Left colon (tissue), 2 donors: ENCODE data around the gene CLUH. TPM values are rescaled to one million over a fixed set of nuclear protein-coding genes. Genes with fewer than 3 reads are reported as not detected.

ENCODE experiments used
- ATAC-seq: fragments of 200-7000 bp; cut with Tn5 transposase; one replicate; pipeline ENCODE4 v1.9.1; 2020; ENCODE audit warnings: mild to moderate bottlenecking, moderate library complexity
- DNase-seq, 2 donors: peaks; one replicate each; pipeline ENCODE4 v3.0.0-alpha.2; 2020
- intact Hi-C, 2 donors: fragments of 100-400 bp; cut with DNase I in 1 of 2; cut with micrococcal nuclease in 1 of 2; formaldehyde crosslinking; loops; one replicate each; pipeline versions ENCODE4 v1.11.2 to v1.14.0; 2022; cut with DNase I, micrococcal nuclease
- total RNA-seq, 2 donors: library from RNA; stranded (reverse); fragmentation: NEBNext Ultra II Directional; extraction: Animal tissue kit (Norgen Biotek cat#: 25700); gene quantifications; one replicate each; pipeline ENCODE4 v1.2.1, GENCODE V29; 2021
- donor health status: DM: no; HTN: no; CAD: no.
- donor health status: DM: yes; HTN: yes; CAD: no.

Gene CLUH
- total RNA-seq, 2 donors from 2014 or later: 129 to 174 TPM

DNA sequence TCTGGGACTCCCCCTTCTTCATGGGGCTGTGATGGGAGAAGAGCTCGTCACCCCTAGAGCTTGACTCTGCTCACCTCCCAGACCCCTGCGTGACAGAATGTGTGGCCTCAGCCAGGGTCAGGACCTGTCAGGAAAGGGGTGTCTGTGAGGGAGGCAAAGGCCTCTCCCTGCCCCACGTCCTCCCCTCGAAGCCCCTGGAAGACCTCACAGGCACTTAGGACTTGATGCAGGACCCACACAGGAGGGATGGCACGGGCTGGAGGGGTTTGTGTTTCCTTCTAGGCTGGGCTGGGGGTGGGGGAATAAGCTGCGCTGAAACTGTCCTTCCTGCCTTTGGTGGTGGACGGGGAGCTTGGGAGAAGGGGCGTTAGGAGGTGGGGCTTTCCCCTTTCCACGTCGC is 11.0 kb upstream of the CLUH start:
- intact Hi-C loops: no loop called here
- DNase-seq (no peak), ATAC-seq (no peak)

DNA sequence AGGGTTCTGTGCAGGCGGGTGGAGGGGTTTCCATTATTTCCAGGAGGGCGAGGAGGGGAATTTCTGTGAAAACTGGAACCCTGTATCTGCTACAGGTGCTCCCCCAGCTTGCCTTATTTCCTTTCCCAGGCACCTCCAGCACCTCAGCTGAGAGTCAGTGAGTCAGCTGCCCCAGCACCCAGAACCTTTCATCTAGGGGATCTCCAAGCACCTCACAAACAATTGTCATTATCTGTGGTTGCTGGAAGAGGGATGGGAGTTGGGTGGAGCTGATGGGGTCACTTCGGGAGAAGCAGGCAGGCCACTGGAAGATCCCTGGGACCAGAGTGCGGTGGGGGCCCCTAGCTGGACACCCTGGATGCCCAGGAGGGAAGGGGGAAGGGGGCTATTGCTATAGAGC is 10.0 kb upstream of the CLUH start:
- ATAC-seq (no peak), DNase-seq (no peak)
- intact Hi-C loops: no loop called here

DNA sequence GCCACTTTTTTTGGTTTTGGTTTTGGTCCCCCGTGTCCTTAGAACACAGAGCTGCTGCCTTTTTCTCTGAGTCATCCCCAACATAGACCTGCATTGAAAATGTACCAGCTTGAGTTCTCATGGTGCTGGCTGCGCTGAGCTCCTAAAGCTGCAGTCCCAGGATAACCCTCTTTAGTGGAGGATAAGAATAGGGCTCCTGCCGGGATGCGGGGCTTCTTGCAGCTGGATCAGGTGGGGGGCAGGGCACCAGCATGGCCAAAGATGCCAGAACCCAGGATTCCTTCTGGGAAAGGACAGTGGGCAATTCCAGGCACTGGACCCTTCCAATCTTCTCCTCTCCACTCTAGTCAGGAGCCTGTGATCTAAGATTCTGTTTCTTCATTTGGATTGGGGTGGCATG is 8.3 kb upstream of the CLUH start:
- intact Hi-C loops: no loop called here
- ATAC-seq: no peak
- DNase-seq: no peak

DNA sequence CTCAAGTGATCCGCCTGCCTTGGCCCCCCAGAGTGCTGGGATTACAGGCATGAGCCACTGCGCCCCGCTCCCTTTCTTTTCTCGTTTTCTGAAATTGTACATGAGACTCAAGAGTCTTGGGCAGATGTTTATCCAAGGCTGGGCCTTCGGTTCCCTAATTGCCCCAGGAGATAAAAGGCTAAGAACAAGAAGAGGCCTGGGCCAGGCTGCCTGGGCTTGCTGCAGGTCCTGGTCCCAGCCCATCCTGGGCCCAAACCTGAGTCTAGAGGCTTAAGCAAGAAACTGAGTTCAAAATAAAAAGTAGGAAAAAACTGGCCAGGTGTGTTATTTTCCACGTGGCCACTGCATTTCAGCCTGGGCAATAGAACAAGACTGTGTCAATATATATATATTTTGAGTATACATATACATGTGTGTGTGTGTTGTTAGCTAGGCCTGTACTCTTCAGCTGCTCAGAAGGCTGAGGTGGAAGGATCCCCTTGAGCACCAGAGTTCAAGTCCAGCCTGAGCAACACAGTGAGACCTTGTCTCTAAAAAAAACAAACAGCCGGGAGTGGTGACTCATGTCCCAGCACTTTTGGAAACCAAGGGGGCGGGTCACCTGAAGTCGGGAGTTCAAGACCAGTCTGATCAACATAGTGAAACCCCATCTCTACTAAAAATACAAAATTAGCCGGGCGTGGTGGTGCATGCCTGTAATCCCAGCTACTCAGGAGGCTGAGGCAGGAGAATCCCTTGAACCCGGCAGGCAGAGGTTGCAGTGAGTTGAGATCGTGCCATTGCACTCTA is 6.8 kb upstream of the CLUH start:
- intact Hi-C loops: no loop called here
- ATAC-seq (peak; percentile 47), DNase-seq (no peak)

DNA sequence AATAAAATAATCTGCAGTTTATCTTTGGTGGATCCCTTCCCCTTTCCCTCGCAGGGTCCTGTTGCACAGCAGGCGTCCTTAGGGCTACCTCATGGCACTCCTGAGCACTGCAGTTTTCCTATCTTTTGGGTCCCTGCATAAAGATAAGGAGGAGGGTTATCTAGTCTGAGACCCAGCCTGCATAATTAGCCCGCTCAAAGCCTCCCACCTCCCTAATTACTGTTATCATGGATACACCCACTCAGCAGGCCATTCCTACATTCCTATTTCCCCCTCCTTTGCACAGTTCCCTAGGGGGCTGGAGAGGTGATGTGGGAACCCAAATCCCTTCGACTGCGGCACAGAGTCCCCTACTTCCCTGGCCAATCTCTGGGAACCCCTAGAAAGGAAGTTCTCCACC is 5.1 kb upstream of the CLUH start:
- no peak for DNase-seq
- intact Hi-C loops: no loop called here
- ATAC-seq: no peak

DNA sequence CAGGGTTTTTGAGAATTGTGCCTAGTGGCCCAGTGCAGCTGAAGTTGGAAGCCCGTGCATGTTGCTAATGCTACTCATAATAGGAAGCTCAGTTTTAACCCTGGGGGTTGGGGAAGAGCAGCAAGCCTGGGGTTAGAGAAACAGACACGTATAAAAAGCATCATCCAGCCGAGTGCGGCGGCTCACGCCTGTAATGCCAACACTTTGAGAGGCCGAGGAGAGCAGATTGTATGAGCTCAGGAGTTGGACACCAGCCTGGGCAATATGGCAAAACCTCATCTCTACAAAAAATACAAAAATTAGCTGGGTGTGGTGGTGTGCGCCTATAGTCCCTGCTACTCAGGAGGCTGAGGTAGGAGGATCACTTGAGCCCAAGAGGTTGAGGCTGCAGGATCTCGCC is 2.3 kb upstream of the CLUH start:
- DNase-seq: no peak
- ATAC-seq: no peak
- intact Hi-C loops: no loop called here

DNA sequence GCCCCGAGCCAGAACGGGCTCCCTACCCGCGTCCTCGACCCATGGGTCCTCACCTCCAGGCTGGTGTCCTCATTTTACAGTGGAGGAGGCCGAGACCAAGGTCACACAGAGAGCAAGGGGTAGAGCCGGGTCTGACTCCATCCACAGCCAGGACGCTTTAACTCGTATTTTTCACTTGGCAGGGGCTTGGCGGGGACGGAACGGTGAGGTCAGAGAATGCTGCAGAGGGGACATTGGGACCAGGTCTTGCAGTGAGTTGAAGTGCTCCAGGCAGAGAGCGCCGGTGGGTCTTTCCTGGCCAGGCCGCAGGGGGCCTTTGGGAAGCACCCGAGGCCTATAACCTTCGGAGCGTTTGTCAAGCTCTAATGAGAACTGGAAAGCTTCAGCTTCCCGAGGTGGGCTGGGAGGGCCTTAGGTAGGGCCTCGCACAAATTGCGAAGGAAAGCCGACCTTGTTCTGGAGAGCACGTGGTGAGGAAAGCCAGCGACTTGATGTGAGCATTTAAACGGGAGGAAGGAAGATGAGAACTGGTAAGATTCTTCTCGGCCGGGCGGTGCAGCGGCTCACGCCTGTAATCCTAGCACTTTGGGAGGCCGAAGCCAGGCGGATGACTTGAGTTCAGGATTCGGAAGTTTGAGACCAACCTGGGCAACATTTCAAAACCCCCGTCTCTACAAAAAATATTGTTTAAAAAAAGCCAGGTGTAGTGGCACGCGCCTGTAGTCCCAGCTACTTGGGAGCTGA is 908 bp upstream of the CLUH start:
- ATAC-seq (peak; percentile 11), DNase-seq (no peak)
- intact Hi-C loops: no loop called here

DNA sequence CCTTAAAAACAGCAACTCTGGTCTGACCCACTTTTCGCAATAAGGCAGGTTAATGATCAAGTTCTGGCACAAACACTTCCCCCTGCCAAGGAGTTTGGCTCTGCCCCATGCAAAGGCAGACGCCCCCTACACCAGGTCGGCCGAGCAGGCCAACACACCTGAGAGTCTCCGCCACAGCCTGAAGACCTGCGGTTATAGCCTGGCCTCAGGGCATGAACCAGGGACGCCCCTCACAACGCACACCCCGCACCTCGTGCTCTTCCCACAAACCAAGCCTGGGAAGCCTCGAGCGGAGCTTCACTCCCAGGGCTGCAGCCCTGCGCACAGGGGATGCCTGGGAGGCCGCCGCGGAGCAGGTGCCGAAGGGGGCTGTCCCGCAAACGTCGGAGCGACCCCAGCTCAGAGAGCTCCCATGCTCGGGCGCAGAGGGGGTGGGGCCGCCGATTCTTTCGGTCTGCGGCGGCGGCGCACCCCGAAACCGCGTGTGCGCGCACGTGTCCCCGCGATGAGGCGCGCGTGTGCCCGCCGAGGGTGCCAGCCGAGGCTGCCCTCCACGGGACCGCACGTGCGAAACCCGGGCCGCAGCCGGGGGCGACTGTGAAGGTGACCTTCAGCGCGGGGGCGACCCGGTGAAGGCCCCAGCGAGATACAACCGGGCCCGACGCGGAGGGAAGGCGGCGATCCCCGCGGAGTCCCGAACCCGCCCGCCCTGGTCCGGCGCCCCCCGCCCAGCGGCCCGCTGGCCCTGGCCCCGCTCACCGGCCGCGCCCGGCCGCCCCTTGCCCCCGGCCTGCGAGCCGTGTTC is 559 bp downstream of the CLUH start:
- DNase-seq (peak; percentile 43 to 58), ATAC-seq (peak; percentile 17)
- intact Hi-C loops: no loop called here

DNA sequence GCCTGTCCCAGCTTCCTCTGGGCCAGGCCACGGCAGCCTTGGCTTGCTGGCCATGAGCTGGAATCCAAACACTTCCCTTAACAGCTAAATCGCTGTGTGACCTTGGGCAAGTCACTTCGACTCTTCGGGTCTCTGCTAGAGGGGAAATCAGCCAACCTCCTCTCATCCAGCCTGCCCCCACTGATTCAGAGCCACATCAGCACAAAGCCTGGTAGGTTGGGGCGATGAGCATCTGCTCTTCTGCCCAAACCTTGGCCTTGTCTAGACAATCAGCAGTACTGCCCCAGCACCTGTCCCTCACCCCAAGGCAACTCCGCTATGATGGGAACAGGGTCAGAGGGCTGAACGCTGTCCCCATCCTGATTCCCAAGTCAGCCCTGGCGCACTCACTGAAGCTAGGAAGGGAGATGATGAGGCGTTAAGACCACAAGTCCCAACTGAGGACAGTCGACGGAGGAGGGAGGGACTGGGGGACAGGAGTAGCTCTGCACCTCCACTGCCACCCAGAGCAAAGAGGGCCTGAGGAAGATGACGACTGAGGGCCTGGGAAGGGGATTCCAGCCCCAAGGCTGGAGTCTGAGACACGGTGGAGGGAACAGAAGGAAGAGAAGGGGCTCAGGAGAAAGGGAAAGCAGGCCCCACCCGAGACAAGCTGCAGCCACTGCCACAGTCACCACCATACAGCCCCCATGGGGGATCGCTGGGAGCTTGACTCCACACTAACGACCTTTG is 1.3 kb downstream of the CLUH start:
- ATAC-seq (no peak), DNase-seq (peak in 1 of 2 donors; percentile 31)
- intact Hi-C loops: no loop called here

DNA sequence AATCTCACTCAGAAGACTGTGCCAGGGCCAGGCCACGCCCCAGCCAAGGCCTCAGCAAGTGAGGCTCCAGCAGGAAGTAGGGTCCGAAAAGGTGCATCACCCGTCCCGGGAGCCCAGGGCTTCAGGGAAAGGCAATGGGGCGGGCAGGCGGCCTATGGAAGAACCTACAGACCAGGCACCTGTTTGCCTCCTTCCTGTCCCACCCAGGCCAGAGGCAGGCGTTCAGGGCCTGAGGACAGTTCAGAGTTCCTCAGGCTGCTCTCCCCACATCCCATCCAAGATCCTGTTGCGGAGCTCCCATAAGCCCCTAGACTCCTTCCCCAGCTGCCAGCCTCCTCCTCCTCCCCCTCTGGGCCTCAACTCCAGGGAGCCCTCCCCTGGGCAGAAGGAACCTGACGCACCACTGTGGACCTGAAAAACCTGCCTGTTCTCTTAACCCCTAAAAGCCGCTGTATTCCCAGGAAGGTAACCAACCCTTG is 2.3 kb downstream of the CLUH start:
- DNase-seq (peak; percentile 87 to 88), ATAC-seq (peak; percentile 65)
- intact Hi-C loops: no loop called here

DNA sequence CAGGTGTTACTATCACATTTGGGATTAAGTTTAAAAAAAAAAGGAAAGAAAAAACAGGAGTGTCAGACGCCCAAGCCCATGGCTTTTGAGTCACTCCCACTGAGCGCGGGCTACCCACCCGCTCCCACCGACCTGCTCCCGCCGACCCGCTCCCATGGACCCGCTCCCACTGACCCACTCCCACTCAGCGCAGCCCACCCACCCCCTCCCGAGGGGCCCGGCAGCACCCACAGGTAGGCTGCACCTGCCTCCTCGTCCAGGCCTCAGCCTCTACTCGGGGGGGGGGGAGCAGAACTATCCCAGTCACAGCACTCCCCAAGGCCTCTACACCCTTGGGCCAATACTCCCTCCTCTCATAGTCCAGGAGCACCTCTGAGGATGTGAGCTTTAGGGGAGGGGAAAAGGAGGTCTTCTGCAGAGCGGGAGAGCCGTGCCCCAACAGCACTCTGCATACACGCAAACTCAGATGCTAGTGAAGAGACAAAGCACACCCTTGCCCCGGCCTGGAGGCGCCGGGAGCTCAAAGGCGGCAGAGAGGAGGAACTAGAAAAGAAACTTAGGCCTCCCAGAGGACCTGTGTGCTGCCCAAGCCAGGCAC is 2.9 kb downstream of the CLUH start:
- no peak for ATAC-seq
- DNase-seq: peak in 1 of 2 donors; percentile 30
- intact Hi-C loops: no loop called here

DNA sequence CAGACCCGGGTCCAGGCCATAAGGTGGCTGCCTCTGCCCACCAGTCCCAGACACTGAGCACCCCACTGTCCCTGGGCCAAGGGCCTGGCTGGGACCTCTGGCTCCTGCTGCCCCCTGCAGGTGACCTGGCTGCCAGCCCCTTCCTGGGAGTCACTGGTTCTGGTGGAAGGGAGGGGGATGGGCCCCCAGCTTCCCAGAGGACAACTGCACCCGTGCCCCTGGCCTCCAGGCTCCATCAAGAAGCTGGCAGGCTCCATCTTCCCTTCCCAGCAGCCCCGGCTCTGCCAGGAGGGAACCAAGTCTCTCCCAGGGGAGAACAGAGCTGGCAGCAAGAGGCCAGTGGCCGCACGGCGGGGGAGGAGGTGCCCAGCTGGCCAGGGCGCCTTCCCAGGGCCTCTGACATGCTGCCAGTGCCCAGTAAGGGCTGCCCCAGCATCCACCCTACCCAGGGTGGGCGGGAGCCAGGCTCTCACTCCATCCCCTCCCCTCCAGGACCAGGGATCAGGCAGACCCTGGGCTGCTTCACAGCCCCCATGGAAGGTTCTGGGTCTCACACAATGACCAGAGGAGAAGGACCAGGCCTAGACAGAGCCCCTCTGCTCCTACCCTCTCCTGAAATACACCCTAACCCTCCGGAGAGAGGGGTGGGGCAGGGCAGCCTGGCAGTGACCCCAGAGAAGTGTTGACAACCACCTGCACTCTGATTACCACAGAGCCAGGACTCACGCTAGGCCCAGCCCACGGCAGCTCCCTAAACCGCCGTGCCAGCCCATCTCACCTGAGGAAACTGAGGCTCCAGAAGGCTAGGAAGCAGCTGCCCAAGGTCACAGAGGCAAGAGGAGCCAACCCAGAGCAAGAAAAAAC is 3.6 kb downstream of the CLUH start:
- ATAC-seq (no peak), DNase-seq (peak in 1 of 2 donors; percentile 51)
- intact Hi-C loops: no loop called here

DNA sequence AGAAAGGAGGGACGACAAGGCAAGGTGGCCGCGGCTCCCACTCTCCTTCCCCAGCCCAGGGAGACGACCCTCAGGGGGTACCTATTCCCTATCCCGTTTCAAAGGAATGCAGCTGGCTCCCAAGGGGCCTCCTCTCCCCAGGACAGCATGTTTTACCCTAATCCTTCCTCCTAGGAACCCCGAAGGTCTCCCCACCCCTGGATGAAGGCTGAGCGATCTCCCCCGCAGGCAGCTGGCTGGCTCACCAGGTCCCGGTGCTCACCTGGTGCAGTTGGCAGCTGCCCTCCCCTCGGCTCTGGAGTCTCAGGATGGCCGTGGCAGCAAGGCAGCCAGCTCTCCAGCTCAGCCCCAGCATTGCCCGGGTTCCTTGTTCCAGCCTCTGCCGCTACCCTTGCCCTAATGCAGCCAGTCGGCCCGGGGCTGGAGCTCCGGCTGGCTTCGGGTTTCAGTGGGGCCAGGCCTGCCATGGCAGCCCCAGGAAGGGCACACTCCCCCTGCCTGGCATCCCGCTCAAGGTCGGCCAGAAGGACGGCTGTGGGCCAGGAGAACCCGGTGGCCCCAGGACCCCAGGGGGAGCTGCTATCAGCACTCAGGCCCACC is 4.6 kb downstream of the CLUH start:
- intact Hi-C loops: no loop called here
- ATAC-seq (no peak), DNase-seq (no peak)

DNA sequence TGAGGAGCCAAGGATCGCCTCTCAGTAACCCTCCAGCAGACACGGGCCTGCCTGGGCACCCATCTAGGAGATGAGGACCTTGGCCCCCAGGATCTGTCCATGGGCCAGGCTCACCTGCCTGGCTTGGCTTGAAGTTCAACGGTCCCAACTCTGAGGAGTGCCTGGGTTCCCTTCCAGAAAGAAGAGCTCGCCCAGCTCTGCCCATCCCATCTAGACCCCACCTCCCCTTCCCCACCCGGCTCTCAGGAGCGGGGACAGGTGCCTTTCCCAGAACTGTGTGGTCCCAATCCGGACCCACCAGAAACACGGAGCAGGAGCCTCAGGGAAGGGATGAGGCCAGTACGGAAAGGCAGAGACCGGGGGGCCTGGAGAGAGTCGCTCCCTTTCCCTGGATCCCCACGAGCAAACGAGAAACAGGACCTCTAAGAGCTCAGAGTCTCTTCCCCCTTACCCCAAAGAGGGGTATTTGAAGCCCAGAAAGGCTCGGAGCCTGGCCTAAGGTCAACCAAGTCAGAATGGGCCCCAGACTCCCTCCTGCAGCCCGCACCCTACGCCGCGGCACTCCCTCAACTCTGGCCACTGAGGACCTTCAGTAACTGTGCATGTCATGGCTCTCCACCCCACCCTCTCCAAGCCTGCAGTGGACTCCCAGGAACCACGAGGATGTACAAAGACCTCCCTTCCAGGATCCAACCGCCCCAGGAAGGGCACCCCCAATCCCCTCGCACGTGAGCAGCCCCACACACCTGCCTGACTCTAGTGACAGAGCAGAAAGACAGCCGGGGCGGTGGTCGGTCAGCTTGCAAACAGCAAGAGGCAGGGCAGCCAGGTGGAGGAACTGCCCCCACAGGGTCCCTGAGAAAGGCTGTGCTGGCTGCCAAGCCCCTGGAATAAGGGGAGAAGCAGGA is 5.4 kb downstream of the CLUH start:
- intact Hi-C loops: no loop called here
- ATAC-seq (no peak), DNase-seq (no peak)

DNA sequence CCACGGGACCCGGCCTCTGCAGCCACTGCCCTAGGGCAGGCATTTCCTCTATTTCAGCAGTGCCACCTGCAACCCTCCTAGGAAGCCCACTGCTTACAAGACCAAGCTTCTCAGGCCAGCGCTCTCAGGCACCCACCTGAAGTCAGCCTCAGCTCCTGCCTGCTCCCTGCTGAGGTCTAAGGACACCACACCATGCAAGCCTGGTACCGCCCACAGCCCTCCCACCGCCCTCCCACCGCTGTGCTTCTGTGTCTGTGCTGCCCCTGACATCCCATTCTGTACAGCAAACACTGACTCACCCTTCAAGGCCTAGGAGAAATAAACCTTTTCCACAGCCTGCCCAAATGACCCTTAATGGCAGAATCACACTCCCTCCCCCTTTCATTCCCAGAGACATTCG is 6.3 kb downstream of the CLUH start:
- intact Hi-C loops: no loop called here
- ATAC-seq (no peak), DNase-seq (no peak)

DNA sequence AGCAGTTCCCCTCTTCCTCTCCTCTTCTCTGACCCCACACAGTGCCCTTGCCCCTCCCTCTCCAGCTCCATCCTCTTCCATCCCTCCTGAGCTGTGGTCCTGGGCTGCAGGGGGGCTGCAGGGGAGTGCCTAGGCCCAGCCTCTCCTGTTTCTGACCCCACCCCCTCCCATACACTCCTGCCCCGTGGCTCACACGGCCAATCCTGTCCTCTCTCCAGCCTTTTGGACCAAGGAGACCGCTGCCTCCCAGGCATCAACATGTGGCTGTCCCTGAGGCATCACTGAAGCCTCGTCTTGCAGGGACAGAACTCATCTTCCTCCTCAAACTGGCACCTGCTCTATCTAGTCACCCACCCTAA is 6.7 kb downstream of the CLUH start:
- intact Hi-C loops: no loop called here
- no peak for DNase-seq
- ATAC-seq: no peak
